ENCODE results near the gene AIG1.
"Not testable (repeated sequence)": the region's sequence is repeated elsewhere in the genome, so short reads cannot be mapped to it uniquely, and the experiment has no call there.

AIG1 gene

GRCh38 chr6:143165315-143165855, 104.7 kb downstream of the AIG1 start:
- Mint-ChIP-seq H3K36me3 (ENCODE audit: low read depth) (peaks cover 9% of the 10 kb centered on the region), H3K4me1 (peaks cover 7% of the 10 kb centered on the region)

GRCh38 chr6:143166247-143166695, 105.6 kb downstream of the AIG1 start:
- TF ChIP-seq CTCF (IDR thresholded peaks at IDR 0.05), result no peak
- no peak for DNase-seq
- no peaks in the 10 kb centered on the region for H3K27me3 Mint-ChIP-seq (ENCODE audit: low read depth, poor library complexity)
- peaks cover 16% of the 10 kb centered on the region for H3K36me3 Mint-ChIP-seq (ENCODE audit: low read depth)
- no peak overlapping the region for H3K4me3 Mint-ChIP-seq
- peaks cover 7% of the 10 kb centered on the region for H3K4me1 Mint-ChIP-seq
- no peak overlapping the region for H3K27ac Mint-ChIP-seq
- no peaks in the 10 kb centered on the region for H3K9me3 Mint-ChIP-seq

More at GRCh38 chr6:143165315-143165855, 104.7 kb downstream of the AIG1 start:
- Mint-ChIP-seq H3K9me3 (no peaks in the 10 kb centered on the region), H3K27me3 (ENCODE audit: low read depth, poor library complexity) (no peaks in the 10 kb centered on the region), H3K27ac (no peak overlapping the region), H3K4me3 (no peak overlapping the region)
- DNase-seq, result no peak
- TF ChIP-seq CTCF (IDR thresholded peaks at IDR 0.05), result no peak

- no peak for TF ChIP-seq CTCF (IDR thresholded peaks at IDR 0.05)
- Mint-ChIP-seq H3K4me1 (peaks cover 7% of the 10 kb centered on the region), H3K27me3 (ENCODE audit: low read depth, poor library complexity) (no peaks in the 10 kb centered on the region), H3K36me3 (ENCODE audit: low read depth) (peaks cover 24% of the 10 kb centered on the region), H3K27ac (no peak overlapping the region), H3K9me3 (peaks cover 7% of the 10 kb centered on the region), H3K4me3 (no peak overlapping the region)
- no peak for DNase-seq
These were observed 106.5 kb downstream of the AIG1 start for GRCh38 chr6:143167224-143167623.

- not testable (repeated sequence) for H3K27me3 Mint-ChIP-seq (ENCODE audit: low read depth, poor library complexity); H3K4me1 Mint-ChIP-seq; H3K4me3 Mint-ChIP-seq; DNase-seq; H3K27ac Mint-ChIP-seq
- Mint-ChIP-seq H3K36me3 (ENCODE audit: low read depth) (peaks cover 36% of the 10 kb centered on the region), H3K9me3 (peaks cover 19% of the 10 kb centered on the region)
These were observed 107.7 kb downstream of the AIG1 start for GRCh38 chr6:143168396-143168816.

GRCh38 chr6:143169440-143169839, 108.8 kb downstream of the AIG1 start:
- Mint-ChIP-seq H3K36me3 (ENCODE audit: low read depth) (peaks cover 44% of the 10 kb centered on the region), H3K27ac (no peak overlapping the region), H3K9me3 (peaks cover 27% of the 10 kb centered on the region), H3K27me3 (ENCODE audit: low read depth, poor library complexity) (no peaks in the 10 kb centered on the region), H3K4me3 (no peak overlapping the region), H3K4me1 (peaks cover 5% of the 10 kb centered on the region)
- no peak for TF ChIP-seq CTCF (IDR thresholded peaks at IDR 0.05)
- DNase-seq, result no peak

GRCh38 chr6:143174516-143174915, 113.8 kb downstream of the AIG1 start:
- H3K27ac Mint-ChIP-seq, result no peak overlapping the region
- no peak for TF ChIP-seq CTCF (IDR thresholded peaks at IDR 0.05)
- peaks cover 69% of the 10 kb centered on the region for H3K36me3 Mint-ChIP-seq (ENCODE audit: low read depth)
- no peaks in the 10 kb centered on the region for H3K4me1 Mint-ChIP-seq
- peaks cover 54% of the 10 kb centered on the region for H3K9me3 Mint-ChIP-seq
- H3K27me3 Mint-ChIP-seq (ENCODE audit: low read depth, poor library complexity), result no peaks in the 10 kb centered on the region
- DNase-seq, result no peak
- H3K4me3 Mint-ChIP-seq, result no peak overlapping the region

Data from nephron progenitor cell (in vitro differentiated cells).